SW480 (cell line): ENCODE results near the gene RNF225.
"Not testable (repeated sequence)": the region's sequence is repeated elsewhere in the genome, so short reads cannot be mapped to it uniquely, and the experiment has no call there.

Source experiments
- DNase-seq: peaks from one replicate; pipeline ENCODE4 v3.0.0-alpha.2; 2016; ENCODE audit warnings: low spot score

Gene RNF225

DNA sequence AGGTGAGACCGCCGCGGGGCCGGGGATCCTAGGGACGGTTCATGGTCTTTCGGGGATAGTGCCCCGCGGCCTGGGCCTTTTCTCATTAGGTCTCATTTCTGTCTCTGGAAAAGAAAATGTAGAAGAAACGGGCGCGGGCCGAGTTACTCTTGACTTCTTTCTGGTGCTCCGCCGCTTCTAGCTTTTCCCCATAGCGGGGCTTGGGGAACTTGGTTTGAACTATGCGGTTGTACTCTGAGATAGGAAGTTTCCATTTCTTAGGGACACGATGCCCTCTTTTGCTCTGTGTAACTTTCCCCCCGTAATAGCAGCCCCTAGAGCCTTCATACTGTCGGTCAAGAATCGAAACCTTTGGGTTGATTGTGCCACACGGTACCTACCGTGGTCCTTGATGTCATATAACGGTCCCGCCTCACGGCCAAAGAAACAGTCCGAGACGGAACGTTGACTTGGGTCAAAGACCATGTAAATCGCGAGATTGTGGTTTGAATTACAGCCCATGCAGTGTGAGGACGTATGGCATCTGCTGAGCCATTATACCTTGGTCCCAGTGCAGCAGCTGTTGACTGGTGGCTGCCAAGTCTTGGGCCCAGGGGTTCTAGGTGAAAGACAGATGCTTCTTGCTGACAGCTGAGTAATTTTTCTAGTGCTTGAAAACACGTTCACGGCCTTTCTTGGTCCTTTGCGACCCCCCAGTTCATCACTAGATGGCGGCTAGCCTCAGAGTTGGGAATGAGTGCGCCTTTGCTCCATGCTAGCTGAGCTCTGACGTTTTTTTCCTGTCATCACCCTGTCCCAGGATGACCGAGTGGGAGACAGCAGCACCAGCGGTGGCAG lies 7.9 kb upstream of the RNF225 start:
- DNase-seq = no peak

DNA sequence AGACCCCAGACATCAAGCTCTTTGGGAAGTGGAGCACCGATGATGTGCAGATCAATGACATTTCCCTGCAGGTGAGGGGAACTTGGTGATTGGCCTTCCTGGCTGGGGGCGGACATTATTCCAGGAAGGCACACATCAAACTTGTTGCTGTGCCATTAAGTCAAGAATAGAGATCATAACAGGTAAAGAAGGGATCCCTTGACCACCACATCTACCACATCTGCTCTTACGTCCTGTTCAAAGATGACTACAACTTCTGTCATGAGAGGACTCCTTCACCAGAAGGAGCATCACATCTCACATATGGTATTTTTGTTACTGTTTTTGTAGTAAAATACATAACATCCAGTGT lies 7.3 kb upstream of the RNF225 start:
- DNase-seq = no peak

DNA sequence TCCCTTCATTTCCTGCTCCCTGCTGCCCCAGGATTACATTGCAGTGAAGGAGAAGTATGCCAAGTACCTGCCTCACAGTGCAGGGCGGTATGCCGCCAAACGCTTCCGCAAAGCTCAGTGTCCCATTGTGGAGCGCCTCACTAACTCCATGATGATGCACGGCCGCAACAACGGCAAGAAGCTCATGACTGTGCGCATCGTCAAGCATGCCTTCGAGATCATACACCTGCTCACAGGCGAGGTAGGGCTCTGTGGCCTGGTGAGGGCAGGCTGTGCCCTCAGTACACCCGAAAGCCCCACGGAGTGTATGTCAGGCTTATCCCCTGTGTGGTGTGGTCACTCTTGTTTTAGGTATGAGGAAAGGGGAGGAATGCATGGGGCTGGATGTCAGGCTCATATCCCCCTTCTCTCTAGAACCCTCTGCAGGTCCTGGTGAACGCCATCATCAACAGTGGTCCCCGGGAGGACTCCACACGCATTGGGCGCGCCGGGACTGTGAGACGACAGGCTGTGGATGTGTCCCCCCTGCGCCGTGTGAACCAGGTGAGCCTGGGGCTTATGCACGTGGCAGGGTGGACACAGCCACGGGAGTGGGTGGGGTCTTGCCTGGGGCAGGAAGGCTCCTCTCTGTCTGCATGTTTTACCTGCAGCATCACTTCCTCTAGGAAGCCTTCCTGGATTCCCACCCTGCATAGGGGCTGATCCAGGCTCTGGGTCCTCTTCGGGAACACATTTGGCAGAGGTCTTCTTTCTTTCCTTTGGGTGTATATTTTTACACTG lies 2.3 kb upstream of the RNF225 start:
- no peak for DNase-seq

DNA sequence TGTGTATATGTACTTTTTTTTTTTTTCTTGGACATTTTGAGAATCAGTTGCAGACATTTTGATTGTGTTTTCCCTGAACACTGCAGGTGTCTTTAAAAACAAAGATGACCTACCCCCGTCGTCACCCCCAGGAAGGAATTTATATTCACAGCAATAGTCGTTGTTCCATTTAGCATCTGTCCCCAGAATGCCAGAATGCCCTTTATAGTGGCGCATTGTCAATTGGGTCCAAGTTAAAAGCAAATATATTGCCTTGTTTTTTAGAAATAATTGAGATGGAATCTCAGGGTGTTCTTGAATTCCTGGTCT lies 1.8 kb upstream of the RNF225 start:
- DNase-seq = no peak

DNA sequence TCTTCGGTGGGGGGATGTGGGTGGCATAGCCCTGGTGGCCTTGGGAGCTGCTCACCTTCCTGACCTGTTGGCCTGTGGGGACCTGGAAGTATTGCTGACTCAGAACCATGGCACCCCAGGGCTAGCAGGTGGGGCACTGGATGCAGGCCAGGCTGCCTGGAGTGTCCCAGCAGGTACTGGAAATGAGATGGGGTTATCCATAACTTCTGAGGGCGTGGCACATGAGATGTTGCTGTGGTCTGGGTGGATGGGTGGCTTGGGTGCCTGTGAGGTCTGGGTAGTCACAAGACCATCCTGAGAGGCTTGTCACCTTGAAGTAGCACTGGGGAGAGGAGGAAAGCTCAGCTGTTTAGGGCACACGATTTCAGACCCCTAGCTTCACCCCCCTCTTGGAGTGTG lies 636 bp upstream of the RNF225 start:
- DNase-seq = peak; percentile 72

DNA sequence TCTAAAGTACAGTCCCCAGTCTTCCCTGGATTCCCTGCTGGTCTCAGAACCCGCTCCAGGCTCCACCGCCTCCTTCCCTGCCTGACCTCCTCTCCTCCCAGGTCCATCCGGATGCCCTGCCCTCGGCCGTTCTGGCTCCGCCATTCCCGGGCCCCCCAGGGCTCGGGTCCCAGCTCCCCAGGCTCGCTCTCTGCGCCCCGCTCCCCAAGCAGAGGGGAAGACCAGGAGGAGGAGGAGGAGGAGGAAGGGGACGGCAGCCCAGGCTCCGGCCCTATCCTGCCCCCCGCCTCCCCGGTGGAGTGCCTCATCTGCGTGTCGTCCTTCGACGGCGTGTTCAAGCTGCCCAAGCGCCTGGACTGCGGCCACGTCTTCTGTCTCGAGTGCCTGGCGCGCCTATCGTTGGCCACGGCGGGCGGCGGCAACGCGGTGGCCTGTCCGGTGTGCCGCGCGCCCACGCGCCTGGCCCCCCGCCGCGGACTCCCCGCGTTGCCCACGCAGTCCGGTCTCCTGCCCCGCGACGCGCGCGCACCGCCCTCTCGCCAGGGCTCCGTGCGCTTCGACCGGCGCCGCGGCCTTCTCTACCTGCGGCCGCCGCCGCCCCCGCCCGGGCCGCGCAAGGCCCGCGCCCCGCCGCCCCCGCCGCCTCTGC lies 647 bp downstream of the RNF225 start:
- no peak for DNase-seq

DNA sequence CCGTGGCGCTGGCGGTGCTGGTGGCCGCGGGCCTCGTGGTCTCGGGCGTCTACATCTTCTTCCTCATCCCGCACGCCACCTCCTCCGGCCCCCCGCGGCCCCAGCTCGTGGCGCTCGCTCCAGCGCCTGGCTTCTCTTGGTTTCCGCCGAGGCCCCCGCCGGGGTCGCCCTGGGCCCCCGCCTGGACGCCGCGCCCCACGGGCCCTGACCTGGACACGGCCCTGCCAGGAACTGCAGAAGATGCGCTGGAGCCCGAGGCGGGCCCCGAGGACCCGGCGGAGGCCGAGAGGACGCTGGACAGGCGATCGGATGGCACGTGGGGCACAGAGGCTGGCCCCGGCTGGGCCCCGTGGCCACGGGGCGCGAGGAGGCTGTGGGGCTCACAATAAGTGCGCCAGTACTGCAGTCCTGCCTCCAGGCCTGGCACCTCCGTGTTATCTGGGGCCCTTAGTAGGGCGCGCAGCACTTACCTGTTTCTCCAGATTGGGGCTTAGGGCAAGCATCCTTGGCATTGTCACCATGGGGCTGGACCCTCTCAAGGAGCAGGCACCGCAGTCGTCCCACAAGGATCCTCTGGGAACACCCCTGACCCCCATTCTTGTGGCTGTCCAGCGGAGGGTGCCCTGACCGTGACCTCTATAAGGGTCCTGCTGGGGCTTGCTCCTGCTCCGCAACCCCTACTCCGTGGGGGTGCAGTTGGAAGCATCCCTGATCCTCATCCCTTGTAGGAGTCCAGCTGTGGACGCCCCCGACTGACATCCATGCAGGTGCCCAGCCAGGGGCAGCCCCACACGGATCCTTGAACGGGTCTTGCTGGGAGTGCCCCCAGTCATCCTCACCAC lies 1.5 kb downstream of the RNF225 start:
- DNase-seq = no peak

DNA sequence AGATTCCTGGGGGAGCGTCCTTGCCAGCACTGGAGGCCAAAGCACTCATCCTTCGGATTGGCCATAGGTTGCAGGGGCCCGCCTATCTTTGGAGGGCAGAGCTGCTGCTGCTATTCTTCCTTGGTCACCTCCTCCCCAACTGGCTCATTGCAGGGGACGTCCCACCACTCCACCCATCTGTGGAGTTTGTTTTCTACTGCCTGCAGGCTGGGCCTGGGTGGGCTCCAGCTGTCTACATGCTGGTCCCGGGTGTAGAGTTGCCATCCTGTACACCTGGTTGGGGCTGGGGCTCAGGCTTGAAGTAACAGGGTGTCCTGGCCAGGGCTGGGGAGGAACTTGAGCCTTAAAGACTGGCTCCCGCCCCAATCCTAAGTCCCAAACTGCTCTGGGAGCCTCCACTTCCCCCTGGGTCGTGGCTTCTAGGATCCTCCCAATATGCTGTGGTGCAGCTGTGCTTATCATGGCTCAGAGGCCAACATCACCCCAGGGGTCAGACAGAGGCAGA lies 2.1 kb downstream of the RNF225 start:
- DNase-seq = no peak

DNA sequence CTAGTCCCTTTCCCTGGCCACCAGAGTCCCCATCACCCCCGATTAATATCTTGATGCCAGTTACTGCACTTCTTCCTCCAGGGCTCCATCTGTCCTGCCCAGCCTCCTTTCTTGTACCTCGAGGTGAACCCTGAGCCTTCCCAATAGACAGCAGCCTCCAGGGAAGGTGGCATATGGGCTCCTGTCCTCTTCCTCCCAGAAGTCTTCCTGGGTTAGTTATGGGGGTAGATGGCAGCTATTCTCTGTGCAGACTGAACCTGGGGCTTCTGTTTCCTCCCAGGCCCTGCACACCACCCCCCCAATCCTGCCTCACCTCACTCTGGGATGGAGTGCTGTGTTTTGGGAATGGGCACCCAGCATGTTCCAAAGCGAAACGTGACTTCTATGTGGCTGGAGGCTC lies 2.6 kb downstream of the RNF225 start:
- DNase-seq = no peak

DNA sequence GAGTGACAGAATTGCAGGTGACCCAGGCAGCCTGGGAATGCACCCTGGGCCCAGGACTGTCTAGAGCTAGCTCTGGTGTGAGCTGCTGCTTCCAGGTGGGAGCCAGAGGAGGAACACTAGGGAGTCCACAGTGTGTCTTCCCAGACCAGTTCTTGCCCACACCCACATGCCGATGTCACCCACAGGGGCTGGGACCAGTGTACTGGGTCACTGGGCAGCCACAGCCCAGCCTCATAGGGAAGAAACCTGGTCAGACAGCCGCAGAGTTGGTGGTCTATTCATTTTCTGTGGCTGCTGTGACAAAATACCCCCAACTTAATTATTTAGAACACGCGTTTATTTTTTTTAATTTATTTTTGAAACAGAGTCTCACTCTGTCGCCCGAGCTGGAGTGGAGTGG lies 3.1 kb downstream of the RNF225 start:
- DNase-seq = no peak

DNA sequence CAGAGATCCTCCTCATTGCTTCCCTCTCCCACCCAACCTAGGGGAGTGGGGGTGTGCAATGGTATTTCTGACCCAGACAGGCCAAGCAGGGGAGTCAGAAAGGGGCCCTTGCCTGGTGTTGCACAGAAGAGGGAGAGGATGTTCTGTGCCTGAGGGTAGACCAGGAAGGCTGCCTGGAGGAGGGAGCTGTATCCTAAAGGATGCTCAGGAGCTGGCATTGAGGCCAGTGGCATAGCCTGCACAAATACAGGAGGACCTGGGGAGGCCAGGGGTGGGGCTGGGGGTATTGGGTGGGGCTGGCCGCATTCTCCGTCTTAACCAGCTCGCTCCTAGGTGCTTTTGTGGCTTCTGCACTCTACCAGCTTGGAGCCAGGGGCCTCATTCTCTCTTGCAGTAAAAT lies 4.4 kb downstream of the RNF225 start:
- DNase-seq = no peak

DNA sequence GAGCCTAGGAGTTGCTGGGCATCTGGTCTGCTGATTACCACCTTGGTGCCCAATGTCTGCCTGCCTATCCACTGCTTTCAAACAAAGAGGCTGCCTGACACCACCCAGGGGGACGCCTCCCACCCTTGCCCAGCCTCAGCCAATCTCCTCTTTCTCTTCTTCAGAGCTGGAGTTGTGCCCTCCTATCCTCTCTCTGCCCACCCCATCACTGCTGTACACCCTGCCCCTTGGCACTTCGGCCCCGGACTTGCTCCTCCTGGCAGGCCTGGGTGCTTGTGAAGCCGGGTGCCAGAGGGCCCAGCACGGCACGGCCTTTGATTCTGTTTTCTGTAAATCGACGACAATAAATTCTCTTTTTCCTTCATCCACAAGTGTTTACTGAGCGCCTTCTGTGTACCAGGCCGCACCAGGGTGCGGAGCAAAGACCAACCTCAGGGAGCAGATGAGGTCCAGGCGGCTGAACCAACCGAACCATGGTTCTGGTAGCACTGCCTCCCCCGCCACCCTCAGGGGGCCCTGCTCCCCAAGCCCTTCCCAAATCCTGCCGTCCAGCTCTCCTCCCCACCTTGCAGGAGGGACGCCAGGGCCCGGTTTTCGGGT lies 5.0 kb downstream of the RNF225 start:
- no peak for DNase-seq

DNA sequence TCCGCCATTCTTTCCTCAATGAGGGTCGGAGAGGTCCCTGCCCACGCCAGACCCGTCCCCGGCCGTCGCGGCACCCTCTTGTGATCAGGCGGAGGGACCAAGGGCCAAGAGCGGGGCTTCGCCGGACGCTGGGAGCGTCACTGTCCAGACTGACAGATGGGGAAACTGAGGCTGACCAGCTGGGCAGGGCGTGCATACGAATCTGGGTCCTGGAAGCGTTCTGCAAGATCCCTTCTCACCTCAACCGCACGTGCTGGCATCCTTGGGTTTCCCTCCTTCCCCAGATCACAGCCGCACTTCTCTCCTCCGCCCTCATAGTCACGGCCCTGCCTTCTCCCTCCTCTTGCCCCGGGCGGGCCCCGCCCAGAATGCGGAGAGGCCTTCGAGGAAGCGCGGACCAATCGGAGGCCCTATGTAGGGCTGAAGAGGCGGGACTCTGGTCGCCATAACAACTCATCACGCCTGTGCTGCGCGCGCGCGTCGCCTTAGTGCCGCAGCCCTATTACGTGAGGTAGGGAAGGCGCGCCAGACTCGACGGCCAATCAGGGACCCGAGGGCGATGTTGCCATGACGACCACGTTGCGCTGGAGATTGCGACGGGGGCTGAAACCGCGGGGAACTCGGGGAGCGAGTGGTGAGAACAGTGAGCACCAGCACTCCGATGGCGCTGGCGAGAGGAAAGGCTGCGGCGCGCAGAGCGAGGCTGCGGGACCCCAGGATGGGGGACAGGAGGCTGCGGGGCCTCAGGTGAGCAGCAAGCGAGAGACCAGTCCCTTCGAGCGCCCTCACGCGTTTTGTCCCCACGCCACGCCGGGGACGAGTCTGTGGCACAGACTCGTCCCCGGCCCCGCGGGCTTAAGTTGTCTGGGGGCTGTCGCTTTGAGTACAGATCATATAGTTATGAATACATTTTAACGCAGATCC lies 5.7 kb downstream of the RNF225 start:
- peak; percentile 100 for DNase-seq

DNA sequence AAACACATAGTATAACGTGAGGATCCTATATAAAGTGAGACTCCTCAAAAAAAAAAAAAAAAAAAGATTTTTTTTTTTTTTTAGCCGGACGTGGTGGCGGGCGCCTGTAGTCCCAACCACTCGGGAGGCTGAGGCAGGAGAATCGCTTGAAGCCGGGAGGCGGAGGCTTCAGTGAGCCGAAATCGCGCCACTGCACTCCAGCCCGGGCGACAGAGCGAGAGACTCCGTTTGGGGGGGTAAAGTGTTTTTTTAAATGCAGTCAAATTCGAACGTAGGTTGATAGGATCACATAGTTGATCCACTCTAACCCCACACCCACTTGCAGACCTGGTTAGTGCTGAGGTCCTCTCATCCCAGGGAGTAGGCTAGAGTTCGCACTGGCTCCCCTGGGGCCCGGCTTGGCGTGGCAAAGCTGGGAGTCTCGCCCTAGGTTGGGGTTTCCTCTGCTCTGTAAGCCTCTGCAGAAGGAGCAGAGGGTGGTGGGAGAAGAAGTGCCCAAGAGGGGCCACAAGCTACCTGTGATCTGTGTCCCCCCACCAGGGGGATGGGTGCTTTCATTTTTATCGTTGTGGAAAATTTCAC lies 6.5 kb downstream of the RNF225 start:
- DNase-seq = no peak

DNA sequence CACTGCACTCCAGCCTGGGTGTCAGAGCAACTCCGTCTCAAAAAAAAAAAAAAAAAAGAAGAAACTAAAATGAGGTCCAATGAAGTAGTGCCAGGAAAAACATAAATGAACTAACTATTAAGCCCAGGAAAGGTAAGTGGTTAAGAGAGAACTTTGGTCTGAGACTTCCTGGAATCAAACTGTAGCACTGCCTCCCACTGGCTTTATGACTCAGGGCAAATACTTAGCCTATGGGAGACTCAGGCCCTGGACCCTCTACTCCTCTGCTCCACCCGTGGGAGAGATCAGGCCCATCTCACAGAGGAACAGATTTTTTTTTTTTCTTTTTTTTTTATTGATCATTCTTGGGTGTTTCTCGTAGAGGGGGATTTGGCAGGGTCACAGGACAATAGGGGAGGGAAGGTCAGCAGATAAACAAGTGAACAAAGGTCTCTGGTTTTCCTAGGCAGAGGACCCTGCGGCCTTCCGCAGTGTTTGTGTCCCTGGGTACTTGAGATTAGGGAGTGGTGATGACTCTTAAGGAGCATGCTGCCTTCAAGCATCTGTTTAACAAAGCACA lies 8.5 kb downstream of the RNF225 start:
- not testable (repeated sequence) for DNase-seq

DNA sequence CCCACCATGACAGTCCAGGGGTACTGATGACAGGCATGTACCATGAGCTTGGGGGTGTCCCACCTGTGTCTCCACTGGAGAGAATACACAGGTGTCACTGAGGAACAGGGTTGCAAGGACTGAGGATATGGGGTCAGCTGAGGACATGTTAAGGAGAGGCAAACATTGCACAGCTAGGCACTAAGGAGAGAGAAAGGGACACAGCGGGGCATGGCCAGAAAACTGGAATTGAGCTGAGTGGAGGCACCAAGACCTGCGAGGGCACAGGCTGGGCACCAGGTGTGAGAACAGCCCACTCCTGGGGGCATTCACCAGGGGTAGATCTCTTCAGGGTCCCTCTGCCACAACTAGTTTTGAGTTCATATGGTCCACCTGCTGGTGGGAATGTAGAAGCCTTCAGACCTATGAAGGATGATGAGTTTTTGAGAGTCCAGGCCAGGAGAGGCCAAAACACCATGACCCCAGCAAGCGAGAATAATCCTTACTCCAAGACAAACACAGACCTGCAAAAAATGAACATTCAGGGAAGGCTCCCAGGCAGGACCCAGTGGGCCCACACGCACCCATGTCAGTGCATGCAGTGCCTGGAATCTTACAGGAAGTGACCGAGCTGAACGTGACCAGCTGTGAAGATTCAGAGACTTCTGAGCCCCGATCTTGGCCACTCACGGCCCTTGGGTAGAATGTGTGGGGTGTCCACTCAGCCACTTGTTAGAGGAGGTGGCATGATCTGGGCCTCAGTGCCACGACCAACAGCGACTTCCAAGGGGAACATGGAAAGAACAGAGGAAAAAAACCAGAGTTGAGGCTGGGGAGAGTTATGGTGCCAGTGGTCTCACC lies 11.6 kb downstream of the RNF225 start:
- DNase-seq = peak; percentile 17

DNA sequence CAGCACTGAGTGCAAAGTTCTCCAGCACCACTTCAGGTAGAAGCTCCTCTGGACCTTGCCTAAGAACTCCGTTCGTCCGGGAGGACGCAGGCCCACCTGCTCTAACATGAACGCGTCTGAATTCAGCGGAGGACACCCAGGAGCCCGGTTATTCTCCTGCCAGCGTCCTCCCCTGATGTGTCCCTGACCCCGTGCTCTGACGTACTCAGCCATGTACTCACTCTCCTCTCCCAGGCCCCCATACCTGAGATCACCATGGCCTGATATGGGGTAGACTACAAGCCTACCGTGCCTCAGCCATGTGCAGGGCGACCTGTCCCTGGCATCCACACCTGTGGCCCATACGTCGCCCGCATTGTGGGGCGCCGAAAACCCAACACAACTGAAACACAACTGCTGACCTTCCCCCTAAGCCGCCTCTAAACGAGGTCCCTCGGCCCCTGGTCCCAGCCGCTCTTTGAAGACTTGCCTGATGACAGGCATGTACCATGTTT lies 12.2 kb downstream of the RNF225 start:
- peak; percentile 36 for DNase-seq

DNA sequence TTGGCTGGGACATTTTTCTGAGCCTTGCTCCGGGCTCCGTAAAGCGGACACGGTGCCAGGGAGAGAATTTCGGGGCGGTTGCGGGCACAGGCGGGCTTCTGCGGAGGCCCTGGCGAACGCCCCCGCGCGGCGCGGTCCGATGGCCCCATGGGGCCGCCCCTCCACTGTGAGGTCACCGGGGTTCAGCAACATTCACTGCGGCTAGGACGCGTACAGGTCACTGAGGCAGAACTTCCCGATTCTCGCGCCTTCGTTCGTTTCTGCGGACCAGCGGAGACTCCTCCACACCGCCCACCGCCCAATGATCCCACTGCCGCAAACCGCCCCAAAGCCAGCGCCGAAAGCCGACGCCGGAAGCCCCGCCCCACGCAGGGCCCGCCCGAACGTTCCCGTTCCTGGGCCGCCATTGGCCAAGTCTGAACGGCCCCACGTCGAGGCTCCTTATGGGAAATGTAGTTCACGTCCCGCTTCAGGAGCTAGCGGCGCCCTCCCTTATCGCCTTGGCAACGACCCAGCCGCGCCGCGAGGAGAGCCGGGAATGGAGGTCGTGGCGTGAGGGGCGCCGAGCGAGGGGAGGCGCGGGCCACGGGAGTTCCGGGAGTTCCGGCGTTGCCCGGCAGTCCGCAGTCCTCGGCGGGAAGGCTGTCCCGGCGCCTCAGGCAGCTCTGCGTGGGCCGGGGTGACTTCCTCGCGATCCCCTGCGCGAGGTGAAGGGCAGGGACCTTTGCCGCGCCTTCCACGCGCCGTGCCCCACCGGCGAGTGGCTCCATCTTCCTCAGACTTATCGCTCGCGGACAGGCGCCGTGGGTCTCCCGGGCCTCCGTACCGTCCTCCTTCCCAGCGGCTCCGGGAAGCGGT lies 12.9 kb downstream of the RNF225 start, which contains the start of gene ZNF584:
TSS of gene ZNF584 (plus strand) at position 498 of the 858 bp plus-strand sequence. CDS start 499 bp downstream, outside the sequence.
- DNase-seq = peak; percentile 96
